ENCODE measurements around the gene KLHL29. TPM values are rescaled to one million over a fixed set of nuclear protein-coding genes. Genes with fewer than 3 reads are reported as not detected.

KLHL29 gene
- total RNA-seq, 1 experiment from 2014 or later = 16.7 TPM

GRCh38 chr2:23375448-23375847 lies 9.5 kb upstream of the KLHL29 start:
- ChIA-PET RAD21 (ENCODE audit: low non-redundant PET in 1 of 2, low total read pairs in 2 of 2, uncharacterized antibody in 2 of 2, unreplicated experiment in 2 of 2) (no interaction called here), CTCF (interaction anchor here (0.9 kb wide), 1 partner anchor 552 kb away, joined by 3 read pairs; the partner anchor contains the start of gene ATAD2B), POLR2A (interaction anchor here (0.9 kb wide), 1 partner anchor 9 kb away, joined by 4 read pairs; the partner anchor contains the start of gene KLHL29)
- H3K79me2 ChIP-seq (ENCODE audit: insufficient read depth, low read length) = no peaks in the 10 kb centered on the region
- intact Hi-C loops (cut with micrococcal nuclease) = no loop called here
- no peaks in the 10 kb centered on the region for H3K27me3 ChIP-seq (ENCODE audit: insufficient read depth, low read length)
- no peaks in the 10 kb centered on the region for H4K20me1 ChIP-seq (ENCODE audit: insufficient read depth)
- no peak overlapping the region for H3K4me2 ChIP-seq (ENCODE audit: low read length)
- H3K4me3 ChIP-seq (replicated peaks in 1 of 2; ENCODE audit: low read depth in 1 of 2, low read length in 2 of 2) = no peak overlapping the region
- H3K9me3 ChIP-seq (ENCODE audit: control insufficient read depth in 1 of 2, insufficient read depth in 1 of 2, low read depth in 1 of 2, low read length in 2 of 2) = no peaks in the 10 kb centered on the region
- H3K36me3 ChIP-seq (ENCODE audit: control insufficient read depth in 1 of 2, insufficient read depth in 2 of 2, low read length in 2 of 2) = no peaks in the 10 kb centered on the region
- TF ChIP-seq ZBTB33 (IDR thresholded peaks at IDR 0.05; ENCODE audit: extremely low read depth, insufficient replicate concordance, low read length) (no peak), EZH2phosphoT487 (IDR thresholded peaks at IDR 0.05; ENCODE audit: borderline replicate concordance) (no peak), EZH2 (IDR thresholded peaks at IDR 0.05) (no peak), REST (IDR thresholded peaks at IDR 0.05; ENCODE audit: low read depth) (no peak), JUND (IDR thresholded peaks at IDR 0.05) (no peak), FOSL1 (IDR thresholded peaks at IDR 0.05; ENCODE audit: low read depth) (no peak), POLR2A (IDR thresholded peaks at IDR 0.05; ENCODE audit: borderline replicate concordance, extremely low read depth, insufficient read depth, insufficient read length) (no peak), ATF3 (IDR thresholded peaks at IDR 0.05) (no peak), CBX3 (IDR thresholded peaks at IDR 0.05; ENCODE audit: low read depth) (peak; percentile 70; the same call in 1 of the 2 replicates), RAD21 (IDR thresholded peaks at IDR 0.05; ENCODE audit: low read depth) (no peak), ZFX (IDR thresholded peaks at IDR 0.05) (no peak), MAX (IDR thresholded peaks at IDR 0.05) (no peak), ELF1 (IDR thresholded peaks at IDR 0.05; ENCODE audit: borderline replicate concordance, low read depth) (no peak), YY1 (IDR thresholded peaks at IDR 0.05; ENCODE audit: extremely low read depth, insufficient replicate concordance, low read depth, low read length) (peak; percentile 61), POLR2AphosphoS5 (IDR thresholded peaks at IDR 0.05; ENCODE audit: low read depth, low read length) (no peak), SRF (IDR thresholded peaks at IDR 0.05; ENCODE audit: low read depth) (peak; percentile 68; the same call in 1 of the 2 replicates), SP1 (IDR thresholded peaks at IDR 0.05; ENCODE audit: low read depth) (peak; percentile 67)
- H3K4me1 ChIP-seq (ENCODE audit: control insufficient read depth in 1 of 2, insufficient read depth in 2 of 2, low read length in 2 of 2) = peaks cover 19 to 43% of the 10 kb centered on the region in 2 experiments
- peak overlapping the region; percentile 66 for H2AFZ ChIP-seq (ENCODE audit: low read depth, low read length, poor library complexity, severe bottlenecking)
- DNase-seq (ENCODE audit: low read depth, low spot score) (peak; percentile 76), ATAC-seq (peak; percentile 88)
- H3K9me2 ChIP-seq (ENCODE audit: insufficient read depth) = no peaks in the 10 kb centered on the region
- no peak overlapping the region for H3K27ac ChIP-seq (ENCODE audit: low read depth, low read length)
- H3K9ac ChIP-seq (ENCODE audit: low read length) = no peak overlapping the region
- BruUV-seq (replicated peaks) = no TSS peak
